ENCODE measurements around the gene RAPGEF6.
"Not testable (repeated sequence)": the region's sequence is repeated elsewhere in the genome, so short reads cannot be mapped to it uniquely, and the experiment has no call there.

RAPGEF6 gene

DNA sequence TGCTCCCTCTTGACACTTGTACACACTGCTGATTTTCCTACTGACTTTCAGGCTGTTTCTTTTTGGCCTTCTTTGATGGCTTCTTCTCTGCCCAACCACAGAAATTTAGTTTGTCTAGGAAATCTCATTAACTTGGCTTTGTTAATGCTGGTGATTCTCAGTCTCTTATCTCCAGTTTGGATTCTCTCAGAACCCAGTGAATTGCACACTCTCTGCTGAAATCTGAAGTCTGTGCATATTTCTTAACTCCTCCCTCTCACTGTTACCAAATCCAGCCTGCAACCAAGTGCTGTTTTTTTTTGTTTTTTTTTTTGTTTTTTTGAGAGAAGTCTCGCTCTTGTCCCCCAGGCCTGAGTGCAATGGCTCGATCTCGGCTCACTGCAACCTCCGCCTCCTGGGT, 254.0 kb downstream of the RAPGEF6 start:
- DNase-seq = no peak

GRCh38 chr5:131380238-131380637, 254.8 kb downstream of the RAPGEF6 start:
- DNase-seq = not testable (repeated sequence)

GRCh38 chr5:131379723-131380122, 255.3 kb downstream of the RAPGEF6 start:
- DNase-seq = no peak

GRCh38 chr5:131378721-131379541, 256.1 kb downstream of the RAPGEF6 start:
- no peak for DNase-seq

DNA sequence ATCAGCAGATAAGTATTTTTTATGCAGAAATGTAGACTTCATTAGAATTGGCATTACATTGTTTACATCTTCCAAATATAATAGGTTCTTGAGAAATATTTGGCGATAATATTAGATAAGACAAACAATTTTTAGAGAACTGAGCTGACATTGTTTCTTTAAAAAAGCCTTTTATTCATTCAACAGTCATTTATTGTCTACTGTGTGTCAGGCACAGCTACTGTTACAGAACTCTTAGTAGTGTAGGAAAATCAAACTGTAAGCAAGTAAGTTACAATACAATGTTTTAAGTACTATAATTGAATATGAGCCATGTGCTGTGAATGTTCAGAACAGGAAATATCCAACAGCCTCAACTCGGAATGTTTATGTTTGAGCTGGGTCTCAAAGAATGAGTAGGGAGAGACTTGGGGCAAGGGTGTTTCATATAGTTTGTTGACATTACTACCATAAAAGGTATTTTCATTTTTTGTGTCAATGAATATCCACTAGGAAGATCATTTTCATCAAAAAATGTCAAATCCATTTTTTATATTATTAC, 257.2 kb downstream of the RAPGEF6 start:
- DNase-seq = no peak

DNA sequence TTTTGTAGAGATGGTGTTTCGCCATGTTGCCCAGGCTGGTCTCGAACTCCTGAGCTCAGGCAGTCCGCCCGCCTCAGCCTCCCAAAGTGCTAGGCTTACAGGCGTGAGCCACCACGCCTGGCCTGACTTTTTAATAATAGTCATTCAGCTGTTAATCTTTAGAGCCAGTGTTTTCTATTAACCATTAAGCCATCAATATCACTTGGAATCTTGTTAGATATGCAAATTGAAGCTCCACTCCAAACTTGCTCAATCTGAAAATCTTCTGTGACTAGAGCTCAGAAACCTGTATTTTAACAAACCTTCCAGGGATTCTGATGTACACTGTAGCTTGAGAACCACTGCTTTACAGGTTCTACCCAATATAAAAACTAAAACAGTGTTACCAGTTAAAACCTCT, 257.7 kb downstream of the RAPGEF6 start:
- DNase-seq = no peak

- no peak for DNase-seq
Observed at GRCh38 chr5:131375351-131375750, 259.7 kb downstream of the RAPGEF6 start.
